Glomerular endothelial cell (primary cell): ENCODE results near the gene MEIOSIN. TPM values are rescaled to one million over a fixed set of nuclear protein-coding genes. Genes with fewer than 3 reads are reported as not detected.
"Not testable (repeated sequence)": the region's sequence is repeated elsewhere in the genome, so short reads cannot be mapped to it uniquely, and the experiment has no call there.

Experiments used
- DNase-seq: peaks from one replicate; pipeline ENCODE4 v3.0.0-alpha.2; 2011; ENCODE audit warnings: low read depth, low spot score; ENCODE audit errors: extremely low read depth
- total RNA-seq: library from RNA; depleted of rRNA; stranded (reverse); fragments of >200 nt; gene quantifications from 2 replicates; pipeline ENCODE4 v1.2.3, GENCODE V29; 2015

MEIOSIN gene
- total RNA-seq, 1 donor from 2014 or later: not detected

- DNase-seq: no peak
Measured at GRCh38 chr19:45798995-45799517, 65.8 kb downstream of the MEIOSIN start.

DNA sequence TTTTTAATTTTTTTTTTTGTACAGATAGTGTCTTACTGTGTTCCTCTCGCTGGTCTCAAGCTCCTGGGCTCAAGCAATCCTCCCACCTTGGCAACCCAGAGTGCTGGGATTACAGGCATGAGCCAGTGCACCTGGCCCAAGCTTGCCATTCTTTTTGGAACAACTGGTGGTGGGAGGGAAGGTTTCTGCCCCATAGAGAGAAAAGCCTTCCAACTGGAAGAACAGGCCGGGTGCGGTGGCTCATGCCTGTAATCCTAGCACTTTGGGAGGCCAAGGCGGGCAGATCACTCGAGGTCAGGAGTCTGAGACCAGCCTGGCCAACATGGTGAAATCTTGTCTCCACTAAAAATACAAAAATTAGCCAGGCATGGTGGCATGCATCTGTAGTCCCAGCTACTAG lies 66.3 kb downstream of the MEIOSIN start:
- not testable (repeated sequence) for DNase-seq

- DNase-seq: no peak
Measured at GRCh38 chr19:45800070-45800553, 66.9 kb downstream of the MEIOSIN start.

- no peak for DNase-seq
Measured at GRCh38 chr19:45801603-45802175, 68.5 kb downstream of the MEIOSIN start.

GRCh38 chr19:45804140-45804958 lies 71.1 kb downstream of the MEIOSIN start:
- no peak for DNase-seq

DNA sequence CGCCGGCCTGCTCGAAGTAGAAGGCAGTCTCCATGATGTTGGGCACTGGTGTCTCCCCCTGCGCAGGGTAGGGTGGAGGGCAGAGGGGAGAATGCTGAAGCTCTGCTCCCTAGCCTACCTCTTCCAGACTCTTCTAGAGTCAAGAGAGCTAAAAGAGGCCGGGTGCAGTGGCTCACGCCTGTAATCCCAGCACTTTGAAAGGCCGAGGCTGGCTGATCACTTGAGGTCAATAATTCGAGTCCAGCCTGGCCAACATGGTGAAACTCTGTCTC lies 71.7 kb downstream of the MEIOSIN start:
- no peak for DNase-seq

- no peak for DNase-seq
Measured at GRCh38 chr19:45805719-45806118, 72.5 kb downstream of the MEIOSIN start.

- peak; percentile 42 for DNase-seq
Measured at GRCh38 chr19:45809643-45810159, 76.5 kb downstream of the MEIOSIN start.

GRCh38 chr19:45812297-45812696 lies 79.1 kb downstream of the MEIOSIN start:
- no peak for DNase-seq

Other genes with a start within 250 kb of the MEIOSIN start
- 13.4 and 17.7 TPM in 2 replicates for gene RTN2, start 236.4 kb upstream of the MEIOSIN start, total RNA-seq
- gene PPM1N, start 235.0 kb upstream of the MEIOSIN start, total RNA-seq: 1.1 TPM in 1 of 2 replicates, not detected in the other
- 205 and 224 TPM in 2 replicates for gene VASP, start 226.0 kb upstream of the MEIOSIN start, total RNA-seq
- gene OPA3, start 148.6 kb upstream of the MEIOSIN start, total RNA-seq: 14.9 and 16.6 TPM in 2 replicates
- gene GPR4, start 131.2 kb upstream of the MEIOSIN start, total RNA-seq: 12.6 and 14.8 TPM in 2 replicates
- gene EML2, start 94.0 kb upstream of the MEIOSIN start, total RNA-seq: 19.3 and 26.6 TPM in 2 replicates
- 0.76 TPM in 1 of 2 replicates, not detected in the other for gene GIPR, start 65.2 kb upstream of the MEIOSIN start, total RNA-seq
- 221 and 278 TPM in 2 replicates for gene SNRPD2, start 41.5 kb upstream of the MEIOSIN start, total RNA-seq
- gene QPCTL, start 40.8 kb upstream of the MEIOSIN start, total RNA-seq: 17.4 and 25.0 TPM in 2 replicates
- gene FBXO46, start 2.5 kb upstream of the MEIOSIN start, total RNA-seq: 12.3 and 18.6 TPM in 2 replicates
- 9.9 and 15.5 TPM in 2 replicates for gene SIX5, start 35.8 kb downstream of the MEIOSIN start, total RNA-seq
- gene DMPK, start 49.1 kb downstream of the MEIOSIN start, total RNA-seq: 23.4 and 40.2 TPM in 2 replicates
- gene DMWD, start 59.4 kb downstream of the MEIOSIN start, total RNA-seq: 51.2 and 62.6 TPM in 2 replicates
- gene RSPH6A, start 81.9 kb downstream of the MEIOSIN start, total RNA-seq: not detected in 2 replicates
- 58.0 and 58.2 TPM in 2 replicates for gene SYMPK, start 129.7 kb downstream of the MEIOSIN start, total RNA-seq
- gene FOXA3, start 130.9 kb downstream of the MEIOSIN start, total RNA-seq: not detected in 2 replicates
- 27.1 and 32.3 TPM in 2 replicates for gene IRF2BP1, start 152.7 kb downstream of the MEIOSIN start, total RNA-seq
- 6.0 and 7.4 TPM in 2 replicates for gene MYPOP, start 169.2 kb downstream of the MEIOSIN start, total RNA-seq
- gene NANOS2, start 181.3 kb downstream of the MEIOSIN start, total RNA-seq: not detected in 2 replicates
- gene NOVA2, start 240.4 kb downstream of the MEIOSIN start, total RNA-seq: 11.8 and 23.2 TPM in 2 replicates